Neural progenitor cell (in vitro differentiated cells): Measurements from ENCODE around the gene ZNF346. TPM values are rescaled to one million over a fixed set of nuclear protein-coding genes. Genes with fewer than 3 reads are reported as not detected.

Experiments
- DNase-seq: peaks from one replicate; pipeline ENCODE4 v3.0.0-alpha.2; 2016; ENCODE audit warnings: low spot score
- H2AFZ ChIP-seq: fragments of 200-600 bp; sonication (generic); replicated peaks from 2 replicates; pipeline ENCODE4 v1.6.1; 2016; ENCODE audit warnings: antibody characterized with exemption
- H3F3A ChIP-seq: fragments of 200-600 bp; sonication (generic); 2 replicates; pipeline ENCODE4 v1.6.1; 2016; ENCODE audit warnings: antibody characterized with exemption, low read depth
- H3K27ac ChIP-seq: fragments of 200-600 bp; sonication (generic); 2 replicates; pipeline ENCODE4 v1.5.1; 2016; ENCODE audit warnings: mild to moderate bottlenecking
- H3K27me3 ChIP-seq: fragments of 200-600 bp; sonication (generic); 2 replicates; pipeline ENCODE4 v1.6.1; 2016; ENCODE audit warnings: mild to moderate bottlenecking, moderate library complexity
- H3K36me3 ChIP-seq: fragments of 200-600 bp; sonication (generic); 2 replicates; pipeline ENCODE4 v1.5.1; 2016
- H3K4me1 ChIP-seq: fragments of 200-600 bp; sonication (generic); 2 replicates; pipeline ENCODE4 v1.6.1; 2016; ENCODE audit warnings: mixed run types
- H3K4me2 ChIP-seq: fragments of 200-600 bp; sonication (generic); 2 replicates; pipeline ENCODE4 v1.6.1; 2016
- H3K4me3 ChIP-seq: fragments of 200-600 bp; sonication (generic); 2 replicates; pipeline ENCODE4 v1.5.1; 2016
- H3K79me2 ChIP-seq: fragments of 200-600 bp; sonication (generic); 2 replicates; pipeline ENCODE4 v1.6.1; 2016; ENCODE audit warnings: low read depth
- H3K9ac ChIP-seq: fragments of 200-600 bp; sonication (generic); 2 replicates; pipeline ENCODE4 v1.6.1; 2016
- H3K9me3 ChIP-seq: fragments of 200-600 bp; sonication (generic); 2 replicates; pipeline ENCODE4 v1.5.1; 2016; ENCODE audit warnings: low read depth
- H4K20me1 ChIP-seq: fragments of 200-600 bp; sonication (generic); 2 replicates; pipeline ENCODE4 v1.6.1; 2016; ENCODE audit warnings: low read depth
- H3K27ac Mint-ChIP-seq: 3 replicates; pipeline ENCODE4 v1.8.0; 2021; ENCODE audit warnings: mixed read lengths
- H3K27me3 Mint-ChIP-seq: 2 replicates; pipeline ENCODE4 v1.8.0; 2022; ENCODE audit warnings: low read depth, mild to moderate bottlenecking, inconsistent platforms, moderate library complexity, mixed read lengths; ENCODE audit not compliant: insufficient read depth
- H3K36me3 Mint-ChIP-seq: 3 replicates; pipeline ENCODE4 v1.8.0; 2021; ENCODE audit warnings: mixed read lengths
- H3K4me1 Mint-ChIP-seq: 3 replicates; pipeline ENCODE4 v1.8.0; 2021; ENCODE audit warnings: mixed read lengths
- H3K4me3 Mint-ChIP-seq: 3 replicates; pipeline ENCODE4 v1.8.0; 2021; ENCODE audit warnings: mild to moderate bottlenecking, moderate library complexity, mixed read lengths
- H3K9me3 Mint-ChIP-seq: 3 replicates; pipeline ENCODE4 v1.8.0; 2020; ENCODE audit warnings: mixed read lengths
- CTCF ChIP-seq: fragments of 200-600 bp; sonication (generic); IDR thresholded peaks from 2 replicates; pipeline ENCODE4 v1.5.1; 2017; ENCODE audit warnings: antibody characterized with exemption, mild to moderate bottlenecking
- EZH2 ChIP-seq: fragments of 200-600 bp; sonication (generic); IDR thresholded peaks from 2 replicates; pipeline ENCODE4 v1.6.1; 2017; ENCODE audit warnings: antibody characterized with exemption, mild to moderate bottlenecking, moderate library complexity
- EZH2phosphoT487 ChIP-seq: fragments of 200-600 bp; sonication (generic); IDR thresholded peaks from 2 replicates; pipeline ENCODE4 v1.6.1; 2017; ENCODE audit warnings: antibody characterized with exemption
- total RNA-seq: library from RNA; depleted of rRNA; stranded (reverse); fragments of >200 nt; gene quantifications from 2 replicates; pipeline ENCODE4 v1.2.3, GENCODE V29; 2015; ENCODE audit warnings: low replicate concordance

ZNF346 gene
- total RNA-seq, 1 donor from 2014 or later, result 28.2 TPM

- no peak overlapping the region for H3K4me2 ChIP-seq
- peaks cover 13% of the 10 kb centered on the region for H3K4me1 Mint-ChIP-seq
- H3K79me2 ChIP-seq, result no peaks in the 10 kb centered on the region
- no peak overlapping the region for H3K4me3 ChIP-seq
- peaks cover 14% of the 10 kb centered on the region for H3K27me3 Mint-ChIP-seq
- peaks cover 3% of the 10 kb centered on the region for H3K36me3 Mint-ChIP-seq
- no peaks in the 10 kb centered on the region for H4K20me1 ChIP-seq
- H3K9me3 Mint-ChIP-seq, result no peaks in the 10 kb centered on the region
- no peak overlapping the region for H3K27ac ChIP-seq
- no peak overlapping the region for H3K27ac Mint-ChIP-seq
- no peaks in the 10 kb centered on the region for H3K27me3 ChIP-seq
- no peak overlapping the region for H3K4me3 Mint-ChIP-seq
- no peaks in the 10 kb centered on the region for H3K36me3 ChIP-seq
- H3K9me3 ChIP-seq, result no peaks in the 10 kb centered on the region
- no peak for TF ChIP-seq CTCF
- TF ChIP-seq EZH2, result no peak
- no peak for DNase-seq
- H3K4me1 ChIP-seq, result no peaks in the 10 kb centered on the region
- H3F3A ChIP-seq, result peaks cover 13% of the 10 kb centered on the region
- no peak overlapping the region for H2AFZ ChIP-seq
- H3K9ac ChIP-seq, result no peak overlapping the region
These were observed 57.8 kb downstream of the ZNF346 start for GRCh38 chr5:177080265-177080664.

GRCh38 chr5:177081859-177082258, 59.4 kb downstream of the ZNF346 start:
- Histone ChIP-seq H3K9me3 (no peaks in the 10 kb centered on the region), H3K27ac (no peak overlapping the region), H3K36me3 (no peaks in the 10 kb centered on the region), H3K9ac (no peak overlapping the region), H3K79me2 (no peaks in the 10 kb centered on the region), H3F3A (peaks cover 23% of the 10 kb centered on the region), H2AFZ (no peak overlapping the region), H3K4me1 (peaks cover 7% of the 10 kb centered on the region), H3K27me3 (no peaks in the 10 kb centered on the region), H4K20me1 (no peaks in the 10 kb centered on the region), H3K4me3 (no peak overlapping the region), H3K4me2 (no peak overlapping the region)
- peaks cover 13% of the 10 kb centered on the region for H3K27me3 Mint-ChIP-seq
- H3K36me3 Mint-ChIP-seq, result peaks cover 3% of the 10 kb centered on the region
- no peak overlapping the region for H3K27ac Mint-ChIP-seq
- no peak overlapping the region for H3K4me3 Mint-ChIP-seq
- H3K9me3 Mint-ChIP-seq, result no peaks in the 10 kb centered on the region
- no peak for DNase-seq
- no peak for TF ChIP-seq CTCF
- no peak for TF ChIP-seq EZH2phosphoT487
- no peak for TF ChIP-seq EZH2
- H3K4me1 Mint-ChIP-seq, result peaks cover 19% of the 10 kb centered on the region

GRCh38 chr5:177083357-177083756, 60.9 kb downstream of the ZNF346 start:
- no peak overlapping the region for H3K4me3 Mint-ChIP-seq
- H2AFZ ChIP-seq, result no peak overlapping the region
- H3K9me3 Mint-ChIP-seq, result no peaks in the 10 kb centered on the region
- H3K4me3 ChIP-seq, result no peak overlapping the region
- peaks cover 18% of the 10 kb centered on the region for H3F3A ChIP-seq
- peaks cover 15% of the 10 kb centered on the region for H3K27me3 Mint-ChIP-seq
- H3K4me1 ChIP-seq, result peaks cover 7% of the 10 kb centered on the region
- peaks cover 8% of the 10 kb centered on the region for H3K27me3 ChIP-seq
- no peaks in the 10 kb centered on the region for H3K9me3 ChIP-seq
- DNase-seq, result no peak
- H3K36me3 Mint-ChIP-seq, result no peaks in the 10 kb centered on the region
- H3K4me1 Mint-ChIP-seq, result peaks cover 20% of the 10 kb centered on the region
- H3K27ac ChIP-seq, result no peak overlapping the region
- H3K4me2 ChIP-seq, result no peak overlapping the region
- H3K79me2 ChIP-seq, result no peaks in the 10 kb centered on the region
- no peaks in the 10 kb centered on the region for H4K20me1 ChIP-seq
- no peak for TF ChIP-seq CTCF
- no peak for TF ChIP-seq EZH2phosphoT487
- TF ChIP-seq EZH2, result no peak
- no peak overlapping the region for H3K9ac ChIP-seq
- H3K27ac Mint-ChIP-seq, result no peak overlapping the region
- no peaks in the 10 kb centered on the region for H3K36me3 ChIP-seq
